HG03457 (cell line): ENCODE data around the gene DPP10.

Source experiments
- ATAC-seq: cut with Tn5 transposase; IDR thresholded peaks from one replicate; pipeline ENCODE4 v1.9.1; 2021; ENCODE audit warnings: moderate number of reproducible peaks; ENCODE audit not compliant: unreplicated experiment

The DPP10 gene

DNA sequence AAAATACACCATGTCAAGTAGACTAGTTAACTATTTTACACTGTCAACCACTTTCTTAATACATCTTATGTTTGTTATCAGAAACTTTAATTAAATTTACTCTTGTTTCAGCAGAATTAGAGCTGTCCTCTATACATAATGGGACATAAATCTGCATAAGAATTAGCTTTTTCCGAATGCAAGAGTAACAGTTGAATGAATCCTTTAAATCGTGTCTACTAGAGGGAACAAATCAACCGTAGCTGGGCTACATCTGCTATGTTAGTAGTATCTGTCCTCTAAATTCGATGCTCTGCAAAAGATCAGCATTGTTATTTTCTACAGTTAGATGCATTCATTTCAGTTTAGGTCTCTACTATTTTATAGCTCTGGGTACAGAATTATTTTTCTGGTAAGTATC, 1090.6 kb downstream of the DPP10 start:
- ATAC-seq: no peak

DNA sequence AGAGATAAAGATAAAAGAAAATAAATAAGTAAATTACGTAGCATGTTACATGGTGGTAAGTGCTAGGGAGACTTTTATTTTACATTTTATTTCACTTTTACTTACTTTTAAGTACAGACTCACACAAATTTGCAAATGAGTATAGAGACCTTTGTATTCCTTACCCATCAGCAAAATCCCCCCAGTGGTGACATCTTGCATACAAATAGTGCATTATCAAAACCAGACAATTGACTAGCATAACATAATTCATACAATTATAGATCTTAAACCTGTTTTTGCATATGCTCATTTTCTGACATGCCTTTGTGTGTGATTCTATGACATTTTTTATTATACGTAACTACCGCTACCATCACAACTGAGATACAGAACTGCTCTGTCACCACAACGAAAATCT, 1099.4 kb downstream of the DPP10 start:
- no peak for ATAC-seq

DNA sequence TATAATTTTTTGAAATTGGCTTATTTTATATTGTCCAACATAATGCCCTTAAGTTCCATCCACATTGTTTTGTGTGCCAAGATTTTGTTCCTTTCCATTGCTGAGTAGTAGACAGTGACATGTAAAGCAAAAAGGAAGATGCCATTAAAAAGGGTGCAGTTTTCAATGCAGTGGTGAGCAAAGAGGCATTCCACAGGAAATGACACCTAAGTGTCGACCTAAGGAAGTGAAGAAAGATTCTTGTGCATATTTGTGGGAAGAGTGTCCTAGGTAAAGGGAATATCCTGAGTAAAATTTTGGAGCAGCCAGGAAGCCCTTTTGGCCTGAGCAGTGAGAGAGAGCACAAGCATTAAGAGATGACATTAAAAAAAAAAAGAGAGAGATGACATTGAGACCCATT, 1099.9 kb downstream of the DPP10 start:
- no peak for ATAC-seq

DNA sequence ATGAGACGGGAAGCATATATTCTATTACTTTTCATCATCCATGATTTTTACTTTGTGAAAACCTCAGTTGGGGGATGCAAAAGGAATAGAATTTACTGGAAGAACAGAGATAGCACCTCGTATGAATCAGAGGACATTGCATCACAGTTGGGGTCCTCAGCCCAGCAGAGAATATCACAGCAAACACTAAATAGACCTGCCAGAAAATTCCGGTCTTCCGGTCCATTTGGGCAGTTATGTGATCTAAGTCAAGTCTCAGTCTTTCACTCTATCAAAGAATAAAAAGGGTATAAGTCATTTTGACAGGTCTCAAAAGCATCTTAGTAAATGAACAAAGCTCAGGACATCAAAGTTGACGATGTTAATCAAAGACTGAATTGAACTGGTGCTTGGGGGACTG, 1100.6 kb downstream of the DPP10 start:
- no peak for ATAC-seq

DNA sequence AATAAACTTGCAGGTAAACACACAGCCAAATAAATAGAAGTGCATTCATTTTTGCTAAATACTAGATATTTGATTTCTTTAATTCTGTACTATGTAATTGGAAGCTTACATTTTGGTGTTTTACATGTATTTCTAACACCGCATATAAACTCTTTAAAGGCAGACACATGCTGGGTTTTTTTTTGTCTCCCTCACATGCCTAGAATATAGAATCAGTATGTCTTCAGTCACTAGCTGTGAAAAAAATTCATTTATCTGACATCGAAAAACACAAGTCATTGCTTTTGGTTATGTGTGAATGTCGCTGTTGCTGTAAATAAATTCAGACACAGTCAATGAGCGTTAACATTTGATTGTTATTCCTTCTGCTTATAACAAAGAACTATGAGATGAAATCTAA, 1101.0 kb downstream of the DPP10 start:
- ATAC-seq: no peak

DNA sequence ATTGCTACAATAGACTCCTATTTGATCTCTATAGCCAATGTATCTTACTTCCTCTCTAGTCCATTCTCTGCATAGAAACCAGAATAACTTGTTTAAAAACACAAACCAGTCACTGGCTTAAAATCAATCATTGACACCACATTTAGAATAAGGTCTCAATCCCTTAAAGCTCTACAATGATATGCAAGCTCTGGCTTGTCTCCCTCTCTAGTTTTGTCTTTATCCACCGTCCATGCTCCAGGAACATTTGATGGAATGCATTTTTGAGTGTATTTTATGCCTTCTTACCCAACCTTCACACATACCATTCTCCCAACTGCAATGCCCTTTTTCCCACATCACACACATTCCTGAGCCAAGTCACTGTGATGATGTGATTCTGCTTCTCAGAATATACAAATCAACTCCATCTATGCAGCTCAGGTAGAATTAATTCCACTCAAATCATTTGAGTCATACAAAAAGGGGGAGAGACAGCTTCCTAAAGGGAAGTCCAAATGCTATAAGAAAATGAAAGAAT, 1107.2 kb downstream of the DPP10 start:
- ATAC-seq: no peak

DNA sequence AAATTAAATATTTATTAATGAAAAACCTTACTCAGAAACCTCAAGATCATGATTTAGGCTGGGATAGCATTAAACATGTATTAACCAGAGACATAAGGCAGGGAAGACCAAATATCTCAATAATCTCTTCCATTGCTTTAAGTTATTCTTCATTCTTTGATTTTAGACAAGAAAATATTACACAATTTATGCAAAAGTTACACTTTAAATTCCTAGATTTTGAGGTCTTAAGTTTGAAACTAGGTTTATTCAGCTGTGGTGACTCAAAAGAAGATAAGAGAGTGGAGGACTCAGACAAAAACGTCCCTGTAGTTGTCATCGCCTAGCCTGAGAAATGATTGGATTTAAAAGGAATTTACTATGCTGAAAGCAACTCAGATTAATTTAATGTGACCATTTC, 1110.3 kb downstream of the DPP10 start:
- ATAC-seq: no peak

DNA sequence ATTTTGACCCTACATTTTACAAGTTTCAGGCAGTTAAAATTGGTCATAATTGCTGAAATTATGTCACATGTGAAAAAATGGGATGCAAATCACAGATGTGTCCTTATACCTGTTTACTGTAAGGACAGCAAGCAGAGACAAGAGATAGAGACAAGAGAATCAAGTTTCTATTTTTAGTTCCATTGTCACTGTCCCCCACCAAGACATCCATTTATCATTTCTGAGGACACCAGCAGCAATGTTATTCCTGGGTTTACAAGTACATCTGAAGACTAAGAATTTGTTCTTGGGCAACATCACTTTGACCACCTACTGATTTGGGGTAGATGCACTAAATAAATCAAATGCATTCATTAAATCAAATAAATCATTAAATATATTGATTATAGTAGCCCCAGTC, 1111.7 kb downstream of the DPP10 start:
- ATAC-seq: no peak

DNA sequence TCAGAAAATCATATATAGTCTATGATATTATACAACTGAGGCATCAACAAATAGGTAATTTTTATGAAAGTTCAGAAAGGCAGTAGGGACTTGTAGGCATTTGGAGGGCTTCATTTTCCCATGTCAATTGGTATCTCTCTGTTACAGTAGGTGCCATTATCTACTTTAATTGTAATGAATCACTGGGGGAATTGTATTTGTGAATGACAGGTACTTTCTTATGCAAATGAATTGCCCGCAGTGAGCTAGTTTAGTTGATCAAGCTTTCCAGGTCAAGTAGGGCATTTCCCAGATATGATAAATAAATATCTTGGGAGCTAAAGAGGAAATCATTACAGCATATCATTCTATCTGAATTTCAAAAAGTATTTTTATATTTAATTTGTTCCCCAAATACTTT, 1116.3 kb downstream of the DPP10 start:
- no peak for ATAC-seq

DNA sequence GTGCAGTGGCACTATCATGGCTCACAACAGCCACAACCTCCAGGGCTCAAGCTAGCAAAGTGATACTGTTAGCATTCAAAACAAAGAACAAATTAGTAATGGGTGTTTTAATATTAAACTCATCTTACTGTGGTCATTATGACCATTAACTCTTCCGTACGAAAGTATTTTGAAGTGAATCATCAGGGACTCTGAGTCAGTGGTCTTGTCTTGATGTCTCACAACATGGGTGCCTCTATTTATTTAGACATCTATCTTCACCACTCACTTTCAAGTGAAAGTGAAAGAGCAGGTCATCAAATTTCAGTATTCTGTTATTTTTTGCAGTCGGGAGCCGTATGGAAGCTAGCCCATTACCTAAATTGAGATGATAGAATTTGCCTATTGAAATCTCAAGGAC, 1118.2 kb downstream of the DPP10 start:
- no peak for ATAC-seq

DNA sequence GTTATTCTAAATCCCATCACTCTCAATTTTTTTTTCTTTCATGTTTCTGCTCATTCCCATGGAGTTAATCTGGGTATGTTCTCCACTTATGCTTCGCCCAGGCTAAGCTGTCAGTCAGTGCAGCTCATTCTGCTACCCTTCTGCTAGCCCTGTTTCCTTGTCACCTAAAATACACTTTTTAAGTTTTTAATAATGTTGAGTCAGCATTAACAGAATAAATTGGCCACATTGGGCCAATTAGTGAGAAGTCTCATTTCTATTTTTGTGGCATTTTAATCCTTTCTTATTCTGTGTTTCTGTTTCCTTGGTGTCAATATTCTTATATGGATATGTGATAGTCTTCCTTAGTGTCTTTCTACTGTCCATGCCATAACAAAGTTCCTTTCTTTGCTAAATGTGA, 1126.2 kb downstream of the DPP10 start:
- no peak for ATAC-seq

DNA sequence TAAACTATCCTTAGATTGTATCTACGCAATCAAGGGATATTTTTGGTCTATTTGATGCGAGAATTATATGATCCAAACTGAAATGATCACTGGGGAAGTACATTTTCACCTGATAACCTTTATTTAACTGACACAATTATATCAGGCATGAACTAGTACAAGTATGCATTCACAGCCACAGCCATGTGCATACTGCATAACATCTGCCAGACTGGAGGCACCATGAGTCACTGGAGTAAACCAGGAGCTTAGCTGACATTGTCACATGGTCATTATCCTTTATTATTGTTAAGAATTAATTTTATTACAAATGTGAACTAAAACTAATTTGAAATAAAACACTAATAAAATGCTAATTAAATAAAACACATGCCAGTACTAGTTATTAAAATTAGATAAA, 1127.1 kb downstream of the DPP10 start:
- no peak for ATAC-seq

DNA sequence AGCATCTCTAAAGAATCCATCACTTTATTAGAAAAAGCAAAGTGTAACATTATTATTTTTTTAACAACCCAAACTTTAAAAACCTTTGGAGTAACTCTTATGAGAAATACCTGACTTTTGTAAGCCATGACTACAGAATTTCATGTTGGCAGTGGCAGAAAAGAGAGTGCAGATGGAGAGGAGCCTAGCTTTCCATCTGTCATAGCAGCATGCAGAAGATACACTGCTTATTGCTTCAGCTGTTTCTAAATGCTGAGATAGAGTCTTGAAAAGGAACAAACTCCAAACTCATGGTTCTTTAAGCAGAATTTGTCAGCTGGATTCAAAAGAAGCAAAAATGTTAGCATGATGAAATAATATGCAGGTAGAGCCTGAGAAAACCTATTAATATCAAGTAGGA, 1130.3 kb downstream of the DPP10 start:
- ATAC-seq: no peak

DNA sequence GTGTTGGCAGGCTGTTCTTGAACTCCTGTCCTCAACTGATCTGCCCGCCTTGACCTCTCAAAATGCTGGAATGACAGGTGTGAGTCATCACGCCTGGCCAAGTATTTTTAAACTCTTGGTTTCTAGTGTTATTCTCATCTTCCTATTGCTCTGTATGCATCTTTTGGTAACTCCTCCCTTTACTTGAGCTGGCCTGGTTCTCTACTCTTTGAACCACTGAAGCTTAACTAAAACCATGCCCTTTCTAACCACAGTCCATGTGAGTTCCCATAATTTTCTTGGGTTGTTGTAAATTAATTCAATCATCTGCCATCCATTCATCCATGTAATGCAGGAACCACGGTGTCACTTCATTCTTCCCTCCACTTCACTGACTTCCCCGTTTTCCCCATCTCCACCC, 1131.3 kb downstream of the DPP10 start:
- no peak for ATAC-seq

DNA sequence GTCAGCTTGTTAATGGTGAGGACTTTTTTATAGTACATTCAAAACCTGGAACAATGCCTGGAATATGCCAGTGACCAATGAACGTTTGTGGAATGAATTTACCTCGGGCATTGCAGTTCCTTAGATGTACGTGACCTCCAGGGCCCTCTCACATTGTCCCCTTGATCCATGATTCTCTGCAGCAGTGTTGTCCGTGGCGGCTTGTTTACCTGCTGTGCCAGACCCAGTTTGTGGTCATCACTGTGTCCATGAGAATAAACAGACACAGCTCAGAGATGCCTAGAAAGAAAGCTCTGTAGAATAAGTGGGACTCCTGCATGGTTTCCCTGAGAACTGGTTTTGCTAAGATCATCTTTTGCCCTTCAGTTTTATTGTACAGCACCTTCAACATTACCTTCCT, 1132.2 kb downstream of the DPP10 start:
- ATAC-seq: no peak

DNA sequence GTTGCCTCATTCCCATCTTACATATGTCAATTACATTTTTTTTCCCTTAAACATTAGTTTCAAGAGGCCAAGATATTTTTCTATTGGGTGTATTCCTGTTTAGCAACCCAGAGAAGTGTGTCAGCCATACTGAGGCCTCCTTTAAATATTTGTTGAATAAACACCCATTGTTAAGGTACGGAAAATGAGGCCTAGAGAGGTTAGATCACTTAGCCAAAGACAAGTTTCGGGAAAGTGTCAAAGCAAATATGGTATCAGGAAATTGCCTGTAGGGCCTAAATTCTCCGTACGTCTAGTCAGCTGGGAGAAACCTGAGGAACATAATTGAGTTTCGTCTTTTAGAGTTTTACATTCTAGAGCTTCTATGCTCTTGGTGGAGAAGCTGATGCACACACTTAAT, 1138.3 kb downstream of the DPP10 start:
- ATAC-seq: no peak

DNA sequence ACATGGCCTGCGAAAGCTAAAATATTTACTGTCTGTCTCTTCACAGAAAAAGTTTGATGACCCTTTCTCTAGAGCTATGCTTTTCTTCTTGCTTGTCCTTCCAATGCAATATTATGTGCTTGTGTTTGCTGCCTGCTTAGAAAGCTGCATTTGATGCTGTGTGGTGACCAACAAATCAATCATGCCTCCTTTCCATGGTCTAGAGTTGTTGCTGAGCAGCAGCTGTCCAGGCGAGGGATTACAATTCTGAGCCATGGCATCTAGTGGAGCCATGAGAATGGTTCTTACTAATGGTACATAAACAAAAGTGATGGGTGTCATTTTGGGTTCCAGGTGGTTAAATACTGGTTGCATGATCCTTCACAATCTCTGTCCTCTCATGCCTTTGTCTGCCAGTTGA, 1142.1 kb downstream of the DPP10 start:
- no peak for ATAC-seq

DNA sequence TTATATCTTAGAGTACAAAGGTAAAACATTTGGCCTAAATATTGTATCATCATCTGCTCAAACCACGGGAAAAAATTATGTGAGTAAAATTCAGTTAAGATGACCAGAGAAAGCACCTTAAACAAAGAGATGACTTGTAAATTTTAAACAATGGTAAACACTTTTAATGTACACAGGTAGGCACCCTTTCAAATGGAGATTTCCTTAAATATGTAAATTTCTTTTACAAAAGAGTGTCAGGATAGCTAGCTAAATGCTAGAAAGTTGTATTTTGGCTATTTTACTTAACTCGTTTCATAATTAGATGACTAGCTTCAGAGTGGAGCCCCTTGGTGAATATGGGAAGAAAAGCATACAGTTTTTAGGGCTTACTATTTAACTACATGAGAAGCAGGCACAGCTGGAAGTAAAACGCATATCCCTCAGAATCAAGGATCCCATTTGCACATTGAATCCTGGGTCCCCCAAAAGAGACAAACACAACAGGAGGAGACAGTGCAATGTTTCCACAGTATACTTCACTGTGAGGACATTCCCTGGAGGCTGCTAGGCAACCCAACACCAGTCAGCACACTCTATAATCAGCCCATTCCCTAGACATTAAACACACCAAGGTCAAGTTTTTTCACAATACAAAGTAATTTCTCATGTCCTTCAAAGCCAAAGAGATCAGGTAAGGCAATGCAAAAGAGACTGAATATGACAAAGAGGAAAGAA, 1154.4 kb downstream of the DPP10 start:
- no peak for ATAC-seq

DNA sequence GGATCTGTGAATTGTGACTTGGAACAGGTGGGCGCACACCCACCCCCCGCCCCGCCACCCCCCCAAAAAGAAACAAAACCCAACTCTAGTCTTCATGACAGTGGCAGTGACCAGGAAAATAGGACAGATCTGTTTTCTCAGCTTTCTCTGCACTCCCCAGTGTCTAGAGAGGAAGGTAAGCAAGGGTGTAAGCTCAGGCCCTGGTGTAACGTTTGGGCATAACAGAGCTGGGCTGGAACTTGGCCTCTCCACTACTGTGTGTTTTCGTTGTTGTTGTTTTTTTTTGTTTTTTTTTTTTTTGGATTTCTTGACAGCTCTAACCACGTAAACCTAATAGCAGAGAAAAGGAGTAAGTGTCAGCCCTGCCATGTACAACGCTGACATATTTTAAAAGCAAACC, 1160.8 kb downstream of the DPP10 start:
- ATAC-seq: no peak

DNA sequence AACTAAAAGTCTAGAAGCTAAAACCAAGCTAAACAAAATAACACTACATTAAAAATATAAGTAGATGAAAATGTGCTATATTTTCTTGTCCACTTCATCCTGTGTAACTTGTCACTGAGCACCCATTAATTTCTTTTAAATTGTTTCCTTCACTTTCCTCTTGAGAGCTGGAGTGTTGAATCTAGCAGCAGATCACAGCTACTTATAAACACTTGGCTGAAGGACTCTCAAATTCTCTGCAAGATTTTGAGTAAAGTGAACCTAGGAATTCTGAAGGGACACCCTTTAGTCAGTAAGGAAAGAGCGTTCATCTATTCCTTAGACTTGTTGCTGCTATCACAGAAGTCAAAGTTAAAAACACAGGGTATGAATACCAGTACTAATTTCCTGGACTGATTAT, 1163.9 kb downstream of the DPP10 start:
- ATAC-seq: no peak

DNA sequence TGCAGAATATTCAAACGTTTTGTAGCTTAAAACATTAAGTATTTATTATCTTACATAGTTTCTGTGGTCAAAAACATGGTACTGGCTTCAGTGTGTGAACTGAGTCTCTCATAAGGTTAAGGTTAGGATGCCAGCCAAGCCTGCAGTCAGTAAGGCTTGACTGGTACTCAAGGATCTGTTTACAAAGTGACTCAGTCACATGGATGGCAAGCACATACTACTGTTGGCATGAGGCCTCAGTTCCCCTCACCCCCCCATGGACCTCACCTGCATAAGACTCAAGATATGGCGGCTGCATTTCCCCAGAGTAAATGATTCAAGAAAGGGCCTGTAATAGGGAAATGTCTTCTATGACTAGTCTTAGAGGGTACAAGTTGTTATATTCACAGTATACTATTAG, 1167.5 kb downstream of the DPP10 start:
- no peak for ATAC-seq

DNA sequence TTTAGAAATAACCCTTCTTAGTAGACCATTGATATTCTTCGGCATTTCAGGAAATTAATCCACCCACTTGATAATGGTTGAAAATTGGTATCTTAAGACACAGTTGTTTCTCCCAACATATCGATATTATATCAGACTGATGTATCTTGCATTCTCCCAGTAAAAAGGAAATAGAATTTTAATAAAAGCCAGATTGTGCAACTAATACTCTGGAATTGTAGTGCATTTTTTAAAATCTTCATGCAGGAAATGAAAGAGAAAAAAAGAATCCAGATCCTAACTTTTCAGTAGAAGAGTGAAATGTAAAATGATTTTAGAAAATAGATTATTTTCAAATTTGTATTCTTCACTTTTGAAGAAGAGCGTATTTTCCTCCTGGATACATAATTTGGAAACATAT, 1168.4 kb downstream of the DPP10 start:
- ATAC-seq: no peak

DNA sequence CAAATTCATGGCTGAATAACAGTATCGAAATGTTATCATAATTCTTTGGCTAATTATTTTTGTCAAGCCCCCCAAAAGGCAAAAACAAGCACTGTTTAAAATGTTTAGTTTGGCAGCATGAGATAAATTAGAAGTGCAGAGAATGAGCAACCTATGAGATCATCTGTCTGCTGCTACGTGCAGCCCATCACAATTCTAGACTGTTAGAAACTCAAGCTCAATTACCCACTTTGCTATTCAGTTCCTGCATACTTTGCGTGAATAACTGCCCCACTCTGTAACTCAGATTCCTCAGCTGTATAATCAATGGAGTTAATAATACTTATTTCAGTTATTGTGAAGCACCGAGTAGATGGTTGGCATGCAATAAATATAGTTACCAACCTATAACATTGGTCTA, 1181.9 kb downstream of the DPP10 start:
- ATAC-seq: no peak
